Gastrocnemius medialis (tissue), 4 donors: ENCODE results near the gene TMEM154.

Experiments used
- CTCF ChIP-seq, 5 experiments: fragments of 450-650 bp in 3 of 5; fragments of 200-600 bp in 2 of 5; sonication (generic) in 2 of 5; IDR thresholded peaks in 4 of 5; conservative IDR thresholded peaks in 1 of 5; 1 replicate in 4 of 5; 2 replicates in 1 of 5; pipeline ENCODE4 v1.5.1; 2016 to 2019; ENCODE audit warnings: antibody characterized with exemption in 5 of 5, mild to moderate bottlenecking in 3 of 5, moderate library complexity in 3 of 5
- POLR2A ChIP-seq, 2 donors: fragments of 450-650 bp; IDR thresholded peaks; one replicate each; pipeline ENCODE4 v1.6.1; 2017; ENCODE audit warnings: antibody characterized with exemption in 2 of 2, mild to moderate bottlenecking in 2 of 2, moderate library complexity in 2 of 2

GRCh38 chr4:152668338-152668964 lies 11.3 kb downstream of the TMEM154 start:
- no peak for TF ChIP-seq CTCF (IDR thresholded peaks at IDR 0.05 in 4 of 5, conservative IDR thresholded peaks at IDR 0.05 in 1 of 5)
- TF ChIP-seq POLR2A (IDR thresholded peaks at IDR 0.05): no peak
